ENCODE data around the gene SENP5. TPM values are rescaled to one million over a fixed set of nuclear protein-coding genes. Genes with fewer than 3 reads are reported as not detected.

Gene SENP5
- total RNA-seq, 1 donor from 2014 or later: 29.7 TPM

- TF ChIP-seq CTCF (IDR thresholded peaks at IDR 0.05): no peak
- Histone ChIP-seq H3K27ac (no peak overlapping the region), H3K9me3 (no peaks in the 10 kb centered on the region), H3K36me3 (peaks cover 5% of the 10 kb centered on the region), H3K4me1 (peaks cover 11% of the 10 kb centered on the region), H3K4me3 (no peak overlapping the region), H3K27me3 (ENCODE audit: low read depth) (no peaks in the 10 kb centered on the region)
- no peak for ATAC-seq
- no peak for DNase-seq
- intact Hi-C loops (cut with DNase I): no loop called here
Observed at GRCh38 chr3:196971094-196971698, 103.5 kb downstream of the SENP5 start.

- Histone ChIP-seq H3K27me3 (ENCODE audit: low read depth) (no peaks in the 10 kb centered on the region), H3K36me3 (no peaks in the 10 kb centered on the region), H3K4me1 (no peaks in the 10 kb centered on the region), H3K4me3 (no peak overlapping the region), H3K27ac (no peak overlapping the region), H3K9me3 (no peaks in the 10 kb centered on the region)
- intact Hi-C loops (cut with DNase I): no loop called here
- DNase-seq (no peak), ATAC-seq (no peak)
- no peak for TF ChIP-seq CTCF (IDR thresholded peaks at IDR 0.05)
Observed at GRCh38 chr3:196974661-196975060, 106.9 kb downstream of the SENP5 start.

- DNase-seq (no peak), ATAC-seq (no peak)
- Histone ChIP-seq H3K27ac (no peak overlapping the region), H3K36me3 (no peaks in the 10 kb centered on the region), H3K4me3 (no peak overlapping the region), H3K27me3 (ENCODE audit: low read depth) (no peaks in the 10 kb centered on the region), H3K9me3 (no peaks in the 10 kb centered on the region), H3K4me1 (no peaks in the 10 kb centered on the region)
- intact Hi-C loops (cut with DNase I): no loop called here
- TF ChIP-seq CTCF (IDR thresholded peaks at IDR 0.05): no peak
Observed at GRCh38 chr3:196975349-196975748, 107.6 kb downstream of the SENP5 start.

GRCh38 chr3:196976941-196977340 is 109.2 kb downstream of the SENP5 start:
- Histone ChIP-seq H3K4me3 (no peak overlapping the region), H3K27ac (no peak overlapping the region), H3K27me3 (ENCODE audit: low read depth) (no peaks in the 10 kb centered on the region), H3K9me3 (no peaks in the 10 kb centered on the region), H3K36me3 (no peaks in the 10 kb centered on the region), H3K4me1 (no peaks in the 10 kb centered on the region)
- no peak for ATAC-seq
- TF ChIP-seq CTCF (IDR thresholded peaks at IDR 0.05): no peak
- no peak for DNase-seq
- intact Hi-C loops (cut with DNase I): no loop called here

- DNase-seq: no peak
- no peaks in the 10 kb centered on the region for H3K36me3 ChIP-seq
- no peak overlapping the region for H3K27ac ChIP-seq
- H3K27me3 ChIP-seq (ENCODE audit: low read depth): no peaks in the 10 kb centered on the region
- intact Hi-C loops (cut with DNase I): no loop called here
- no peak overlapping the region for H3K4me3 ChIP-seq
- ATAC-seq: no peak
- H3K4me1 ChIP-seq: no peaks in the 10 kb centered on the region
- H3K9me3 ChIP-seq: peaks cover 7% of the 10 kb centered on the region
- no peak for TF ChIP-seq CTCF (IDR thresholded peaks at IDR 0.05)
Observed at GRCh38 chr3:196979545-196979944, 111.8 kb downstream of the SENP5 start.

All from lower lobe of right lung (tissue), 2 donors.